IPS-NIHi11 (cell line): ENCODE data around the gene ORM2.
"Not testable (repeated sequence)": the region's sequence is repeated elsewhere in the genome, so short reads cannot be mapped to it uniquely, and the experiment has no call there.

Experiments used
- DNase-seq: peaks from one replicate; pipeline ENCODE4 v3.0.0; 2012; ENCODE audit warnings: mixed read lengths, low spot score

Gene ORM2

DNA sequence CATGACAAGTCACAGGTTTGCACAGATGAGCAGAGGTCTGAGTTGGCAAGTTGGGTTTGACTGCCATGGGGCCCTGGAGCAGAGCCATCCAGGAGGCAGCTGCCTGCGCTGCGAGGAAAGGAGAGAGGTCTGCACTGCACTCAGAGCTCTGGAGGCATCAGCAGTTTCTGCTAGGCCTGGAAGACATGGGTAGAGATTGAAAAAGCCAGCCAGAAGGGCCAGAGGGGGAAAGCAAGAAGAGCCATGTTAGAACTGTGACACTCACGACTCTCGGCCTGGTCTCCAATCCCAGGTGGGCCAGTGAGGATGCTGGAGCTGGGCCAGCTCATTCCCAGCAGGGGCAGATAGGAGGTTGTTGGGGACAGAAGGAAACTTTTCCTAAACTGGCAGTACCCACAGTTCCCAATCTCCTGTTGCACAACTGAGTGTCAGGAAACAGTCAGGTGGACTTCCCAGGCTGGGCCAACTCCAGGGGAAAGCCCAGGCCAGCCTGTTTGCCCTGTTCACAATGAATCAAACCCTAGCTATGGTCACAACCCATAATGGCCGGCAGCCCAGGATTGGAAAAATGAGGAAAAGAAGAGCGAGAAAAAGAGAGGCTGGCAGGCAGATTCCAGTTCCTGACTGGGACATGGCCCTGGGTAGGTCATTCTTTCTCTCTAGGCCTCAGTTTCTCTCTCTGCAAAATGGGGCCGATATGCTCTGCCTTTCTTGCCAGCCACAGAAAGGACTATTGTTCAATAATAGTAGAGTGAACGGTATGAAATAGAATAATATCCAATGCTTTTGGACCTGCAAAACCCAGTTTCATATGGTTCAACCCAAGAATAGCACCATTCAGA, 14.6 kb upstream of the ORM2 start:
- DNase-seq: no peak

DNA sequence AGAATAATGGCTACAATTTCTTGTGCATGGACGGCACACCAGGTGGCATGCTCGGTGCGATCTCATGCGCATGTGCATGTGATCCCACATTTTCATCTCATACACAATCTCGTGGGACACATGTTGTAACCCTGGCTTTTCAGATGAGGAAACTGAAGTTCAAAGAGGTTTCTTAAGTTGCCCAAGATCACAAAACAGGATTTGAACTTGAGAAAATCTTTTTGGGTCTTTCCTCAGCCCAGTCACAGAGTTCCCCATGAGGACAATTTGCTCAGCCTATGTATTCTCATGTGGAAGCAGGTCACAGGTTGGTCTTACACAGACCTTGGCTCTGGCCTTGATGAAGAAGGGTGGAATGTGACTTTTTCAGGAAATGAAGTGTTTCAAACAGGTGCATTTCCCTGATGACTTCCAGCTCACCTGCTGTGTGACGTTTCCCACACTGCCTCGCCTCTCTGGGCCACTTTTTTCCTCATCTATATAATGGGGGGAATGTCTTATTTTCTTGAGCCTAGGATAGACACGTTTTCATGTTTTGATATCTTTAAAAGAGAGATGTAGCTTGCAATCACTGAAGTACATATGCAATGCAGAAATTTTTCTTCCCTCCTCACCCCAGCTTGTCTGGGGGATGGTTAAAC, 13.8 kb upstream of the ORM2 start:
- DNase-seq: no peak

DNA sequence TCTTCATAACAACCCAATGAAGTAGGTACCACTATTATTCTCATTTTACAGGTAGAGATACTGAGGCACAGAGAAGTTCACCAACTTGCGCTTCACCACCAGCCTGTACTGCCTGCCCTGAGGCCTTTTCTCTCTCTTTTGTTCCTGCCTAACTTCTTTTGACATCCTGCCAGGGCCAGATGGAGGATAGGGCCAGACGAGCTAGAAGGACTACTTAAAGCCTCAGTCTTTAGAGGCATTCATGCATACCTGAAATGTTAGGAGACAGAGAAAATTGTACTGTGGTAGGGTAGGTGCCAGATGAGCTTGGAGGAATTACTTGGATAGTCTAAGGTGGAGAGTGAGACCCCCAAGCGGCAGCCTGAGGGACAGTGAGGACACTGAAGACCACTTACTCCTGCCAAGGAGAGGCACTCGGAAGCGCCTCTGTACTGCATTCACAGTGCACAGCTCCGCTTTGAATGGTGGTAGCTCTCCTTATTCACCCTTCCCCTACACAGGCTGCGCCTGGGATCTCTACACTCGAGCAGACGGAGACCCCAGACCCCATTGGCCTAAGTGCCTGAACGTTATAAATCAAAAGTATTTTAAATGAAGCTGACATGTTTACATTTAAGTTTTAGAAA, 13.0 kb upstream of the ORM2 start:
- peak; percentile 40 for DNase-seq

DNA sequence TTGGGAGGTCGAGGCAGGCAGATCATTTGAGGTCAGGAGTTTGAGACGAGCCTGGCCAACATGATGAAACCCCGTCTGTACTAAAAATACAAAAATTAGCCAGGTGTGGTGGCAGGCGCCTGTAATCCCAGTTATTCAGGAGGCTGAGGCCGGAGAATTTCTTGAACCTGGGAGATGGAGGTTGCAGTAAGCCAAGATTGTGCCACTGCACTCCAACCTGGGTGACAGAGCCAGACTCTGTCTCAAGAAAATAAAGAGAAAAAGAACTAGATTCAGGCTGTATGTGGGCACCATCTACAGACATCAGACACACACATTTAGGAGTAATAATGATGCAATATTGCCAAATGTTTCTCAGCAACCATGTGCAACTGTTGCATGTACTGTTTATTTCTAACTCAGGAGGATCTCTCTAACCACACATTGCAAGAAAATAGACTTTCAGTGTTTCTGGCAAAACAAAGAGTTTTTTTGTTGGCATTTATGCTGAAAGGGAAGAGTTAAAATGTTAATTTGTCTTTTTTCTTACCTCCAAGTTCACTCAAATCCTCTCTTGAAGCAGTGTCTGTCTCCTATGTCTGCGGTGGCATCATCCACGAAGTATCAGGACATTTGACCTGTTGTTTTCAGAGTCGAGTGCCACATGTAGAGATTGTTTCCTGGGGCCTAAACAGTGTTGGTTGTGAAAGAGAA, 11.9 kb upstream of the ORM2 start:
- no peak for DNase-seq

DNA sequence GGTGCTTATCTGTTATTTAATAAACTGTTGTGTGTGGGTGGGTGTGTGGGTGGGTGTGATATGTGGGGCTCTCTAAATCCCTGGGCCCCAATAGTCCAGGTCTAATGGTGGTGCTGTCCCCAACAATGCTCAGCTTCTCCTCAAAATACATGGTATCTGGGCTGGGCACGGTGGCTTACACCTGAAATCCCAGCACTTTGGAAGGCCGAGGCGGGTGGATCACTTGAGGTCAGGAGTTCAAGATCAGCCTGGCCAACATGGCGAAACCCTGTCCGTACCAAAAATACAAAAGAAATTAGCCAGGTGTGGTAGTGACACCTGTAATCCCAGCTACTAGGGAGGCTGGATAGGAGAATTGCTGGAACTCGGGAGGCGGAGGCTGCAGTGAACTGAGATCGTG, 11.3 kb upstream of the ORM2 start:
- no peak for DNase-seq

GRCh38 chr9:114319147-114319546, 10.5 kb upstream of the ORM2 start:
- DNase-seq: no peak

GRCh38 chr9:114320710-114321109, 9.0 kb upstream of the ORM2 start:
- not testable (repeated sequence) for DNase-seq

GRCh38 chr9:114321759-114322158, 7.9 kb upstream of the ORM2 start:
- DNase-seq: no peak

DNA sequence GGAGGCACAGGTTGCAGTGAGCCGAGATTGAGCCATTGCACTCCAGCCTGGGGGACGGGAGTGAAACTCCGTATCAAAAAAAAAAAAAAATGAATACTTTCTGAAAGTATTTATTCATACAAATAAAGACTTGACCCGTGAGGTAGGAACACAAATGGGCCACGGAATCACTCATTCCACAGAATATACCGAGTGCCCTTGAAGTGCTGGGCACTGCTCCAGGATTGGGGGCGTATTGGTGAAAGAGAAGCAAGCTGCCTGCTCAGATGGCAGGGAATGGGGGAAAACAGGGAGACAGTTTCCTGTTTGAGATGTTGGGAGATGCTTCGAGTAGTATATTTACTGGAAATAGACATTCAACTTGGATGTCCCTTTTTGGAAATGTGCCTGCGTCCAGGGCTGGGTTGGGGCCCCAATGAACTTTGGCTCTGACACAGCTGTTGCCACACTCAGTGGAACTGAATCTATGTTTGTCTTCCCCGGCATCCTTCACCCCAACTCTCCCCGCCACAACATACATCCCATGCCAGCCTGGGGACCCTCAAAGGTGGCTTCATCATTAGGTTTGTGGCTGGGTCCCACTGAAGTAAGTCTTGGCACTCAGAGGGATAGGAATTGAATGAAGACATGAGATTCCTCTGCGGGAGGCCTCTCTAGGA, 7.4 kb upstream of the ORM2 start:
- DNase-seq: not testable (repeated sequence)

DNA sequence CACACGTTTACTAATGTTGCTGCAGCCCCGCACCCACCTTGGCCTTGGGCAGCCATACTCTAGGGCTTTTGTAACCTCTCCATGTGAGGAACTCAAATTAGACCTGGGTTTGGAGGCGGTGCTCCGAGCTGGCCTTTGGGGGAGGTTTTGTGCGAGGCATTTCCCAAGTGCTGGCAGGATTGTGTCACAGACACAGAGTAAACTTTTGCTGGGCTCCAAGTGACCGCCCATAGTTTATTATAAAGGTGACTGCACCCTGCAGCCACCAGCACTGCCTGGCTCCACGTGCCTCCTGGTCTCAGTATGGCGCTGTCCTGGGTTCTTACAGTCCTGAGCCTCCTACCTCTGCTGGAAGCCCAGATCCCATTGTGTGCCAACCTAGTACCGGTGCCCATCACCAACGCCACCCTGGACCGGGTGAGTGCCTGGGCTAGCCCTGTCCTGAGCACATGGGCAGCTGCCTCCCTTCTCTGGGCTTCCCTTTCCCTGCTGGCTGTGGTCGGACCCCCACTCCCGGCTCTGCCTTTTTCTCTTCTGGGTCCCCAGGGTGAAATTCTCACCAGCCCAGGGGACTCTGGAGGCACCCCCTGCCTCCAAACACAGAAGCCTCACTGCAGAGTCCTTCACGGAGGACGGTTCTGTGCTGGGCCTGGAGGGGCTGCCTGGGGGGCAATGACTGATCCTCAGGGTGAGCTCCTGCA, 6.7 kb upstream of the ORM2 start, which contains the start of gene ORM1:
Gene ORM1, plus strand, starts transcription at position 268 of the 701 bp plus-strand sequence. Its CDS starts 36 bp downstream, at position 304.
- not testable (repeated sequence) for DNase-seq

DNA sequence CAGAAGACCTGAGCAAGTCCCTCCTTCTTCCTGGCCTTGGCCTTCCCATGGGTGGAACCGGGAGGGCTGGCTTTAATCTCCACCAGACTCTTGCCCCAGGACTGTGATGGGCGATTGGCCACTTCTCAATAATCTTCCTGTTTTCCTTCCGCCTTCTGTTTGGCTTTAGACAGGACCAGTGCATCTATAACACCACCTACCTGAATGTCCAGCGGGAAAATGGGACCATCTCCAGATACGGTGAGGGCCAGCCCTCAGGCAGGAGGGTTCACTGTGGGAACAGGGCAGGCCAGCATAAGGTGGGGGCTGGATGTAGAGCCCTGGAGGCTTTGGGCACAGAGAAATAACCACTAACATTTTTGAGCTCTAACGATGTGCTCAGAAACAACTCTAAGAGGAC, 5.8 kb upstream of the ORM2 start:
- not testable (repeated sequence) for DNase-seq

DNA sequence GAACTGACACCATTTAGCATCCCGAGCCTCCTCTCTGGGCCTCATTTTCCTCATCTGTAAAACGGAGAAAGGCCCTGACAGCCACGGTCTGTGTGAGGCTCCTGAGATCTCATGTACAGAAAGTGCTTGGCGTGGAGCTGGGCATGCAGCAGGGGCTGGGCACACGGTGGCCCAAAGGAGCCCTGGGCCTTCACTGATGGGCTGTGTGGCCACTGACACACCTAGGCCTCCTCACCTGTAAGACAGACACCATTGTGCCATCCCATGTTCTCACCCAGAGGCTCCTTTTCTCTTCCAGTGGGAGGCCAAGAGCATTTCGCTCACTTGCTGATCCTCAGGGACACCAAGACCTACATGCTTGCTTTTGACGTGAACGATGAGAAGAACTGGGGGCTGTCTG, 5.2 kb upstream of the ORM2 start:
- DNase-seq: no peak

DNA sequence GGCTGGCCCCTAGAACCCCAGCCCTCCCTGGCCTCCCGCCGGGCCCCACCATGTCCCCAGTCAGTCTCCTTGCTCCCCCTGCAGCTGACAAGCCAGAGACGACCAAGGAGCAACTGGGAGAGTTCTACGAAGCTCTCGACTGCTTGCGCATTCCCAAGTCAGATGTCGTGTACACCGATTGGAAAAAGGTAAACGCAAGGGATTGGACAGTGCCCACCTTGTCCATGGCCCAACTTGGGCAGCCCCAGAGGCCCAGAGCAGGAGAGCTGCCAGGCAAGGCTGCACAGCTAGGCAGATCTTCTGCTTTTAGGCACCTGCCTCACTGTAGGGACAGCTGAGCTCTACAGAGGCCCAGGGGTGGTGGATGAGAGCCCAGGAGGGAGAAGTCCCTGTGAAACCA, 4.7 kb upstream of the ORM2 start:
- not testable (repeated sequence) for DNase-seq

GRCh38 chr9:114325684-114326254, 3.9 kb upstream of the ORM2 start:
- DNase-seq: not testable (repeated sequence)

DNA sequence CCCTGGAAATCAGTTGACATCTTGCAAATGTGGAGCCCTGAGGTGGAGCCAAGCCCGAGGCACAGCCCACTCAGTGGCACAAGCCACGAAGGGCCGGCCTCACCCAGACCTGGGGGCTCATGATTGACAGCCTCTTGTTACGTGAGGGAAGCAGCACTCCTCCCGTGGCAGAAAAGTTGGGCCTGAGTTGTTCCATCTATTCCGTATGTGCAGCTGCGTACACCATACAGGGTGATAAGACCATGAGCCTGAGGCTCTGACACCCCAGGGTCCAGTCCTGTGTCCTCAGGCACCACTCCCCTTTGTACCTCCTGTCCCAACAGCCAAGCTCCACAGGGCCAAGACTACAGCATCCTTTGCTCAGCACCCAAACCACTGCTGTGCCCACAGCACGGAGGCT, 1.9 kb upstream of the ORM2 start:
- no peak for DNase-seq

DNA sequence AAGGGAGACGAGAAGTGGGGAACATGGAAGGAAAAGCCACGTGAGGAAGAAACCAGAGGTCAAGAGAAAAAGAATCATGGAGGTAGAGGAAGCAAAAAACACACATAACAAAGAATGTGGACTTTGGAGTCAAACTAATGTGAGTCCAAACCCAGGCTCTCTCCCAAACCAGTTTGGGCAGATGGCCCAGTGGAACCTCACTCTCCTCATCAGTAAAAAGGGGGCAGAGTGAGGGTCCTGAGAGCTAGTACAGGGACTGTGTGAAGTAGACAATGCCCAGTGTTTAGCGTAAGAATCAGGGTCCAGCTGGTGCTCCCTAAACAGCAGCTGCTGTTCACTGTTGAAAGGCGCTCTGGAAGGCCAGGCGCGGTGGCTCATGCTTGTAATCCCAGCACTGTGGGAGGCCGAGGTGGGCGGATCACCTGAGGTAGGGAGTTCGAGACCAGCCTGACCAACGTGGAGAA, 1.3 kb upstream of the ORM2 start:
- DNase-seq: not testable (repeated sequence)

DNA sequence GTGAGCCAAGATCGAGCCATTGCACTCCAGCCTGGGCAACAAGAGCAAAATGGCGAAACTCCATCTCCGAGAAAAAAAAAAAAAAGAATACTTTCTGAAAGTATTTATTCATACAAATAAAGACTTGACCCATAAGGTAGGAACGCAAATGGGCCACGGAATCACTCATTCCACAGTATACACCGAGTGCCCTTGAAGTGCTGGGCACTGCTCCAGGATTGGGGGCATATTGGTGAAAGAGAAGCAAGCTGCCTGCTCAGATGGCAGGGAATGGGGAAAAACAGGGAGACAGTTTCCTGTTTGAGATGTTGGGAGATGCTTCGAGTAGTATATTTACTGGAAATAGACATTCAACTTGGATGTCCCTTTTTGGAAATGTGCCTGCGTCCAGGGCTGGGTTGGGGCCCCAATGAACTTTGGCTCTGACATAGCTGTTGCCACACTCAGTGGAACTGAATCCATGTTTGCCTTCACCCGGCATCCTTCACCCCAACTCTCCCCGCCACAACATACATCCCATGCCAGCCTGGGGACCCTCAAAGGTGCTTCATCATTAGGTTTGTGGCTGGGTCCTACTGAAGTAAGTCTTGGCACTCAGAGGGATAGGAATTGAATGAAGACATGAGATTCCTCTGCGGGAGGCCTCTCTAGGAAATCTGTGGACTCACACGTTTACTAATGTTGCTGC, 588 bp upstream of the ORM2 start:
- DNase-seq: not testable (repeated sequence)

GRCh38 chr9:114330636-114331035, 967 bp downstream of the ORM2 start:
- DNase-seq: no peak

DNA sequence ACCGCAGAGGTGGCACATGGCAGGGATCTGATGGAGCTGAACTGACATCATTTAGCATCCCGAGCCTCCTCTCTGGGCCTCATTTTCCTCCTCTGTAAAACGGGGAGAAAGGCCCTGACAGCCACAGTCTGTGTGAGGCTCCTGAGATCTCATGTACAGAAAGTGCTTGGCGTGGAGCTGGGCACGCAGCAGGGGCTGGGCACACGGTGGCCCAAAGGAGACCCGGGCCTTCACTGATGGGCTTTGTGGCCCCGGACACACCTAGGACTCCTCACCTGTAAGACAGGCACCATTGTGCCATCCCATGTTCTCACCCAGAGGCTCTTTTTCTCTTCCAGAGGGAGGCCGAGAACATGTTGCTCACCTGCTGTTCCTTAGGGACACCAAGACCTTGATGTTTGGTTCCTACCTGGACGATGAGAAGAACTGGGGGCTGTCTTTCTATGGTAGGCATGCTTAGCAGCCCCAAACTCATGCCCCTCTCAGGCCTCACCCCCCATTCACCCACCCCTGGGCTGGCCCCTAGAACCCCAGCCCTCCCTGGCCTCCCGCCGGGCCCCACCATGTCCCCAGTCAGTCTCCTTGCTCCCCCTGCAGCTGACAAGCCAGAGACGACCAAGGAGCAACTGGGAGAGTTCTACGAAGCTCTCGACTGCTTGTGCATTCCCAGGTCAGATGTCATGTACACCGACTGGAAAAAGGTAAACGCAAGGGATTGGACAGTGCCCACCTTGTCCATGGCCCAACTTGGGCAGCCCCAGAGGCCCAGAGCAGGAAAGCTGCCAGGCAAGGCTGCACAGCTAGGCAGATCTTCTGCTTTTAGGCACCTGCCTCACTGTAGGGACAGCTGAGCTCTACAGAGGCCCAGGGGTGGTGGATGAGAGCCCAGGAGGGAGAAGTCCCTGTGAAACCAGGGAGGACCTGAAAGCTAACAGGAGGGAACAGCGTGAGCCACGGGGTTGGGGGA, 1.8 kb downstream of the ORM2 start:
- not testable (repeated sequence) for DNase-seq
